Activated CD4-positive, alpha-beta T cell treated with anti-CD3 and anti-CD28 coated beads, Interleukin-10, Interleukin-2, amounts not matched to agents 100 ng/mL and 50 ng/mL, durations not matched to agents 16 hours and 8 hours (primary cell): Measurements from ENCODE around the gene PCDH9.

ENCODE experiments used
- DNase-seq: peaks from one replicate; pipeline ENCODE4 v3.0.0-alpha.2; 2020

Gene PCDH9

DNA sequence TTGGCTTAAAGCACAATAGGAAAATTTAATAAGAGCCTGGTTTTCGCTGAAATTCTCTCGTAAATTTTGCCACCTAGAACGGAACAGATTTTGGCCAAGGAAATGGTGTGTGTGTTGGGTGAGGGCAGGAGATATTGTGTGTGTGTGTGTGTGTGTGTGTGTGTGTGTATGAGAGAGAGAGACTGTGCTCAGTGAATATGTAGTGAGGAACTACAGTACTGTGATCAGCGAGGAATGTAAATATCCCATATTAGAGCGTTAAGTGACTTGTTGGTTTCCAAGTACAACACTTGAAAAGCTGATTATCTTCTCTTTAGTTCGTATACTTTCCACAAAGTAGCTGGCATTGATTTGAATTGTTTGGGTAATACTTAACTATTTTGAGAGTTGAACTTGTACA is 738.9 kb downstream of the PCDH9 start:
- DNase-seq, result no peak

DNA sequence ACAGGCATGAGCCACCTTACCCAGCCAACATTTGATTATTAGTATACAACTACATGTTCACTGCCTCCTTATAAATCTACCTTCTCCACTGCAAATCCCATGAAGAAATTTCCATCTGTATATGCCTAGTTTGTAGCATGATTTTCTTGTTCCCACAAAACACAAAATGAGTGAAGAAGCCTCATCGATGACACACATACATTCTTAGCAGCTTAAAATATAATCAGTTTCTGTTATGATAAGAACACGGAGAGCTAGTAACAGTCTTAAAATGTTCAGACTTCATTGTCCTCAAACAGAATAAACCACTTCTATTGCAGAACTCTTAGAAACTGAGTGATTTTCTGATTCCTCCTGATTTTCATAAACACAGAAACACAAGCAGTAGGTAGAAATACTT is 740.5 kb downstream of the PCDH9 start:
- no peak for DNase-seq

DNA sequence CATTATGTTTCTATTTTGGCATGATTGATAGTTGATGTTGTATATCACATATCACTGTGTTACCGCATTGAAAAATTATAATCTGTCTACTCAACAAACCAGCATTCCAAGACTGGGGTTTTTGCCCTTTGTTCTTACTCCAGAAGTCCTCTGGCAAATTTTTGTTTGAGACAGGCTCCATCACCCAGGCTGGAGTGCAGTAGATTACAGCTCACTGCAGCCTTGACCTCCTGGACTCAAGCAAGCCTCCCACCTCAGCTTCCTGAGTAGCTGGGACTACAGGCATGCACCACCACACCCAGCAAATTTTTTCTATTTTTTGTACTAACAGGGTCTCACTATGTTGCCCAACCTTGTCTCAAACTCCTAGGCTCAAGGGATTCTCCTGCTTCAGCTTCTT is 741.0 kb downstream of the PCDH9 start:
- no peak for DNase-seq

DNA sequence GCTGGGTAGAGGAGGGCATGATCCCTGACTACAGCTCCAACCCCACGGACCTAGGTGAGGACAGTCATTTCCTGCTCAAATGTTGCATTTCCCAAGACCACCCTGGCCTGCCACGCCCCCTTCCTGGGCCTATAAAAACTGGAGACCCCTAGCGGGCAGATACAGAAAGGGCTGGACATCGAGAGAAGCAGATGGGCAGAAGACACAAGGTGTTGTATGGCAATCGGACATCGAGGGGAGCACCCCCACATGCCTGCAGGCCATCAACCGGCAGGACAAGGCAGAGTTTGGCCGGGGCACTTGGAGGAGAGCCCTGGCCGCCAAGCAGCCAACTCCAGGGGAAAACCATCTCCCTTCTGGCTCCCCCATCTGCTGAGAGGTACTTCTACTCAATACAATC is 746.4 kb downstream of the PCDH9 start:
- DNase-seq, result no peak

DNA sequence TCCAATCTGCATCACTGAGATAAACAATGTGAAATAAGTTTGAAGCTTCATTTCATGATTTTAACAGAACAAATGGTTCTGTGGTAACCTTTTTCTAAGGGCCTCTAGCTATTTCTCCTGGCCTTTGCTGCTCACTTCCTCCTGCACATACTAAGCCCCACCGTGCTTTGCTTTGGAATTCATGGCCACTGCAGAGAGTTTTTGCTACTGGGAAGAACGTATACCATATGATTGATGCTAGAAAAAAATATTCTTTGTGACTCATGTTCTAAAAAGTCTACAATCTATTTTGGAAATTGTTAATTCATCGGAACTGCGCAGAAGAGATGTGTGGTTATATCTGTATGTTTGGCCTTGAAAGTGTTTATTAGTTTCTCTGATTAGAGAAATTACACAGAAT is 747.3 kb downstream of the PCDH9 start:
- DNase-seq, result no peak

DNA sequence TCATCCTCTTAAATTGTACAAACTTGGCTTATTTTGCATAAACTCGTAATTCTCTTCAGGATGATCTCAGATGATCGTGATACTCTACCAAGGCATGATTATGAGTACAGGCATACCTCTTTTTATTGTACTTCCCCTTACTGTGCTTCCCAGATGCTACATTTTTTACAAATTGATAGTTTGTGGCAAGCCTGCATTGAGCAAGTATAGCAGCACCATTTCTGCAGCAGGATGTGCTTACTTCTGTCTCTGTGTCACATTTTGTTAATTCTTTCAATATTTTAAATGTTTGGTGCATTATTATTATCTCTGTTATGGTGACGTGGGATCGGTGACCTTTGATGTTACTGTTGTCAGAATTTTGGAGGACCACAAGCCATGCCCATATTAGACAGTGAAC is 752.3 kb downstream of the PCDH9 start:
- DNase-seq, result no peak

DNA sequence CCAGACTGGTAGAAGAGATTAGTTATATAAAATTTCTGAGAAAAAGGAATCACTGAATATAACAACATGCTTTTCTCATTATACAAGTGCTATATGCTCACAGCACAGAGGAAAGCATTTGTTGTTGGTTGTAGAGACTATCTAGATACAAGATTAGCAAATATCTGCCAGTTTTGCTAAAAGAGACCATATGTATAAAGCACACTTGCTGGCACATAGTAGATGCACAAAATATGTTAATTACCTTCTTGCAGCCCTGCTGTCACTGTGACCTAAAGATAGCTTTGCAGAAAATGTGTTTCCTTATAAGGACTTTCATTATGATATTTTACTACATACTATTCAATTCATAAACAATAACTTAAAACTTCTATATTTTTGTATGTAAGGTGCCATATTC is 755.1 kb downstream of the PCDH9 start:
- no peak for DNase-seq

DNA sequence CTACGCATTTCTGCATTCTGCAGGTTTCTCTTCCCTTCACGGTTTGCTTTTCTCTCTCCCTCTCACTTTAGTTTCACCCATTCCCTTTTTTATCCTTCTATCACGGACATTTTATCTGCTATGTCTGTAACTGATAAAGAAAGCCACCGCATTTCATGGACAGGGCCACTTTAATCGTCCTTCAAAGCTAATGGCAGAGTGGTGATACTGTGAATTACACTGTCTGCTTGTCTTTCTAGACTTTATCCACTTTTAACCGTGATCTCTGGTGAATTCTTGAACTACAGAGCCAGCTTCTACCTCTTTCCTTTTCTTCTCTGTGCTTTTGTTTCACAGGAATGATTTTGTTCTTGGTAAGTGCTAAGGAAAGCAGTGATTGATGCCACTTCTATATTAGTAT is 760.4 kb downstream of the PCDH9 start:
- DNase-seq, result no peak

DNA sequence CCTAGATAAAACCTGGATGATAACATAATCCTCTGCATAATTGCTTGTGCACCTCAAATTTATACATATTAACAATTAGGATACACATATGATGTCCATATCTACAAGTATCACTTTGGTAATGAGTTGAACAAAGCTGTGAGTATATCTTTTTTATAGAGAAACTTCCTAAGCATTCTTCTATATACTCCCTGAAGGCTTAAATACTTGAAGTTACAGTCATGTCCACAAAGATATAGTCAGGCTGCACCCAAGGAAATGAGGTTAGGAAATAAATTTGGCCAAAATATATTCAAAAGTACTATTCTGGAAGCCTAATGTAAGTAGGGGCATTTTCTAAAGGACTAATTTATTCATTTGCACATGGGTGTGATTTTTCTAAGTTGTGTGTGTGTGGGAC is 761.5 kb downstream of the PCDH9 start:
- no peak for DNase-seq

DNA sequence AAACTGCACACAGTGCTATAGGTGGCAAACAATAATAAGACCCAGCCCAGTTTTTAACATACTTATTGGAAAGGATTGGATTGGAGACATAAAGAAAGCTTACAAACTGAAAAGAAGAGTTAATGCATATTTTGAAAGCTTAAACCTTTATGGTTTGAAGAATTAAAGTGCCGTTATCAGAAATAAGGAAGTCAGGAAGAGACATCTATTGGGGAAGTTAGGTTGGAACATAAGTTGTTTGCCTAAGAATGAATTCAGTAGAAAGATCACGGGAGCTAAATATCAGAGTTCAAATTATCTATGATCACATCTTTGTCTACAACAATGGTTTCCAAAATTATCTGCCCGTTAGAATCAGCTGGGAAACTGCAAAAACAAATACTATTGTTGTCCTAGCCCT is 767.9 kb downstream of the PCDH9 start:
- DNase-seq, result no peak

DNA sequence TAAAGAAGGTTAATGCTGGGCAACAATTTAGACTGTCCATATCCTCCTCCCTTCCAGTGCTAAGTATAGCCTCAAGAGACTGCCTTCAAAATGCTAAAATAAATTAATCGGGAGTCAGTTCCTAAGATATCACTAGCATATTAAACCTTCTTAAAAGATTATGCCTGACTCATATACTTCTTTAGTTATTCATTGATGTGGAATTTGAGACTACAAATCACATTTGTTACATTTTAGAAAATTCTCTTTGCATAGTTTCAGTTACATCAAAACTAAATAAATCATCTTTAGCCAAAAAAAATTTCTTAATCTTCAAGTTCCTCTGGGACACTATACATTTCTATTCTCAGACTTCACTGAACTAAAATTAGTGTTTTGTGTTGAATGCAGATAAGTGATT is 769.1 kb downstream of the PCDH9 start:
- DNase-seq, result no peak

DNA sequence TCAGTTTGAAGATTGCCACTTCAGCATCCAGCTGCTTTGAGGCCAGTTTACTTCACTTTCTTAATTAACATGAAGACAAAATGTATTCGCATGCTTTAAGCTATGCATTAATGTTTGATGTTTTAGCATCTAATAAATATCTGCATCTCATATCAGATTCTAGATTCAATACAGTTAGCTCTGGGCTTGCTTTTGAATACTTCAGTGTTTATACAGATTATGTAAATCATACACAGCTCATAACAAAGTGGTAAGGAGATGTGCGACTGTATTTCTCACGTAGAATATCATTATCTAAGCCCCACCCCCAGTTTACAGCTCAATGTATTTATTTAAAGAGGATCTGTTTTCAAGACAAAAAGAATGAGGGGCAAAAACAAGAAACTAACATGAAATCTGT is 770.5 kb downstream of the PCDH9 start:
- DNase-seq, result no peak

DNA sequence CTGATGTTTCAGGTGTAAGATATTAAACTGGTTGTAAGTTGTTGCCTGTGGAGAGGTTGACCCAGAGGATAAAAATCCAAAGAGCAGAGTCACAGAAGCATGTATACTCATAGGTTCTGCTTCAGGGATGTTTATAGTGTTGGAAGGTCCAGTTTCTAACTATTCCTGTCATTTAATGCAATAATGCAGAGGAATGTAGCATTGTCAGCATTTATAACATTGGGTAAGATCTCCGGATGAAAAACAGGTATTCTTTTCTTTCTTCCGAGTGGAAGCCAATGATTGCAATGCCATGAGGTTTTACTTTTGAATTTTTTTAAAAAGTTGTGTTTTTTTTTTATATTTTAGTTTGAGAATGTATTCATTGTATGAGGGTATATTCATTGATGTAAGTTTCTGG is 771.0 kb downstream of the PCDH9 start:
- no peak for DNase-seq

DNA sequence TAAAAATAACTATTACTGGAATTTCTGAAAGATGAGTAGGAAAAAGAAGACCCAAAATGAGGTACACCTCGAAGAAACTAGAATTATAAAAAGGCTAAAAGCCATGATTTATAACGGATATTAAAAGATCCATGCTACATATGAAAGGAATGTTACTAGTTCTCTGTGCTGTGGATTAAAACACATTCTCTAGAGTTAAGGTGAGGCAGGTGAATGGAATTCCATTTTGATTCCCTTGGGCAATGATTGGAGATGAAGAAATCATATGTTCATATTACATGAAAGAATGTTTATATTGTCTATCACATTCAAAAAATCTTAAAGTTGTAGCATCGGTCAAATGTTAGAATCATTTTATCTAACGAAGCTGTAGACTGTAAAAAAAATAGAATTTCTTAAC is 783.7 kb downstream of the PCDH9 start:
- DNase-seq, result no peak

DNA sequence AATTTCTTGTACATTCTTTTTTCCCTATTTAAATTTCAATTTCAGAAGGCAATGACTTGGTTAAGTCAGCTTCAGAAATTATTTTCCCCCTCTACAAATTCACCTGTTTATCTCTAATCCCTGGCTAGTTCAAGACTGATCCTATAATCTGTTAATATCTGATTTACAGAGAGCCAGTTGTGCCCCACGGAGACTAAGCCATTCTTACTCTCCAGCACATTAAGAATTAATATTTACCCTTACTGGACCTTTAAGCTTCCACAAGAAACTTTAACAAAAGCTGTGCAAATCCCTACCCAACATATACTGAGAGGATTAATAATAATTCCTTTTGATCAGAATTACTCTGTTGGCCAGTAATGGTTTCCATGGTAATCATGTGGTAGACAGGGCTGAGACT is 786.2 kb downstream of the PCDH9 start:
- DNase-seq, result no peak

DNA sequence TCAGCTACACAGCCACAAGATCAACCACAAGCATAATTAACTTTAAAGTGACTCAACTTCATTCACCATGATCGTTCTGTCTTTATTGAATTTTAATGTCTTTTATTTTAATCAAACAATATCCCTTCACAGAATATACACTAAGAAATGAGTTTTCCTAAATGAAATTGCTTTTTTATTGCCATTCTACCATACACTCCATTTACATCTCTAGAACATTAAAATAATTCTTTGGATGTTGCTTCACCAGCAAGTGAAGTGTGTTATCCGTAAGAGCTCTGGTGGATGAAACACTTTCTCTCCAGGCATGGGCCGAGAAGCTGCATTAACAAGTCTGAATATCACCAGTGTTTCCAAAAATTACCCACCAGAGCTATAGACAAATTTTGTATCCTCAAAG is 789.2 kb downstream of the PCDH9 start:
- DNase-seq, result no peak

DNA sequence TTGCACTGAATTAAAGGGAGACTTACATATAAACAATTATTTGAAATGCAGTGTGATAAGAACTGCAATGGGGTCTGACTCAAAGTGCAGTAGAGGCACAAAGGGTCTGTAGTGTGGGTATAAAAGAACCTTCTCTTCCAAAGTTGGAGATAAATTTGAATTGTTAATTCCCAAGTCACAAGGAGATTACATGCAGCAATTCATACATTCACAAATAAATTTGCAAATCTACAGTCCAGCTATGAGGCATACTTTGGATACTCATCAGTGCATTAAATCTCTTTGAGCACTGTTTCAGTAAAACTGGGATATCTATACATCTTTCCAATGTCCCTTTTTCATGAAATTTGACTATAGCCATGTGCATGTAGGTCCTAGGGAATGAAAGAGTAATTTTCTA is 799.4 kb downstream of the PCDH9 start:
- DNase-seq, result no peak

DNA sequence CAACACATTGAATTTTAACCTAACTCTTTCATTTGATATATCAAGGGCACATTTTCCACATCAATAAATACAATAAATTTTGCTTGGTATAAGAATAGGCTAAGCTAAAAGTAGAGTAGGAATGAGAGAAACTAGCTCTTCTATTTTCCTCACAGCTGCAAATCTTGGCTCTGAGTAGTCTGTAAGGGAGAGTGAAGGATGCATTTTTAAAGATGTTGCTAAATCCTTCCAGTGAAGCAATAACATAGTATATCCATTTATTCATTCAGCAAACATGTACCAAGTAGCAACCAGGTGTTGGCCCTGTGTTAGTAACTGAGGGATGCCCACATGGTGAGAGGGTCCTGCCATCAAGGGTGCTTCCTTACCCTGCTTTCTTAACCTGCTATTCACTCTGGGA is 799.9 kb downstream of the PCDH9 start:
- no peak for DNase-seq

DNA sequence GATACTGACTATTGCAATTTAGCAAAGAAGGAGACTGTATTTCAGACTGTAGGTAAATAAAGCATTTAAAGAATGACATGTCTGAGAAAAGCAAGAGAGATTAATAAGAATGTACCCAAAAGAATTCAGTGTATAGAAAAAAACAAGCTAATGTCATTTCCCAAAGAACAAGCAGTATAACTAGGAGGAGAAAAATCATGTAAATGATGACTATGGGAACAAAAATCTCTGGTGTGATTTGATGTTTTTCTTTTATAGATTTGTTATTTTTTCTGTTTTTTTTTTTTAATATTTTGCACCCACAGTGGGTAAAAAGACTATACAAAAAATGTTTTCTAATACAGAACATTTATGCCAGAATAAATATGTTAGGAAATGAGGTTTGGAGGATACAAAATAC is 801.0 kb downstream of the PCDH9 start:
- no peak for DNase-seq

DNA sequence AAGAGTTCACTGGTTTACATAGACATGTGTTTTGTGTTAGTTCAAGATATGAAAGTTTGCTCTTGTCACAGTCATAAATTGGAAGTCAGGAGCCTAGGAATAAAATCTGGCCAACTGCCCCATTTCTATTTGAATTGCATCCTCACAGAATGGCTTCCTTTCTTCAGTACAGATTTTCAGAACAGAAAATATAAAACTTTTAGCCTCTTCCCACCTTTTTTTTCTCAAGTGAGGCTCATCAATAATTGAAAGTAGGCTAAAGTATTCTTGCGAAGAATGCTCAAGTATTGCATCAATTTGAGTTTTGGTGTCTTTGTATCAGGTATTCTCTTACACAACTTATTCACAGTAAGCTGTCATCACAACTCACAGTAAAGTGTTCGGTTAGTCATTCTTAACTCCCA is 802.7 kb downstream of the PCDH9 start:
- no peak for DNase-seq

DNA sequence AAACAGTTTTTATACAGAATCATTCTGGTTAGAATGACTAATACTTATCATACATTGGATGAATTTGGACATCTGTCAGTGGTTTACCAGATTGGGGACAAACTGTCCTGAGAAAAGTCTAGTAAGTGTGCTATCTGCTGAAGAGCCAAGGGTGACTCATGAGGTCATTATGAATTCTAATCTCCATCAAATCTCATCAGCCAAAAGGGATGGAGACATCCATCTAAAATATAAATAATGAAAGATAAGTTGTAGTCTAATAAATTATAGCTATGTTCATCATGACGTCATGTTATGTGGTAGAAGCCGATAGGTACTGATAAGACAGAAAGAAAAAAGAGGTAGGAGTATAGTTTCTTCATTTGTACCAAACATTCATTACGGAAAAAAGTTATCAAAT is 804.4 kb downstream of the PCDH9 start:
- DNase-seq, result no peak

DNA sequence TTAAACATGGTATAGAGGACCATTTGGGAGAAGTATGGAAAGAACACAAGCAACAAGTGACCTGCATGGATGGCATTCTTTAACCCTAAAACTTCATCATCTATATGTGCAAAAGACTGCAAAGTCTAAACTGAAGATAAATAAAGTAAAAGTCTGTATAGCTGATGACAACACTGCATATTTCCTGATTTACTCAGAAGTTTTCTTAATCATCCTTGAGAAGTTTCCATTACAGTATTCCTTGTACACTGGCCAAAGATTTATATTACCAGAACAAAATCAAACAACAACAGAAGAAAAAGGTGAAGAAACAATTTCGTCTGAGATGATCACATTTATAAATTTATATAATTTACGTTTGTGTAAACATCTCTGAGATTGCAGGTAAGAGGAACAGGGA is 805.7 kb downstream of the PCDH9 start:
- no peak for DNase-seq

DNA sequence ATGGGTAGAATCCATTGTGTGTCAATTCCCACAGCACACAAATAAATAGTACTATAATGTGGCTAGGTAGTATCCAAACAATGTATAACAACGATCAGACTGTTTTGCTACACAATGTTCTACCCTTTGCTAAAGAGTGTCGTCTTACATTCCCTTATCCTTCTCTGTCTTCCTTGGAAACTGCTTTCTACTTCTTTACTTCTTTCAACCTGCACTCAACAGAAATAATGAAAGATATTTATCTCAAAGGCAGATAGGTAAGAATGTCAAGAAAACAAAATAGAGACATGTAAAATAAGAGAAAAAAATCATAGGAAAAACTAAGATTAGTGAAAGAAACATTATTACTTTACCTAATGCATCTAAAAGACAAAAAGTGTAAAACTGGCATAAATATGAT is 814.7 kb downstream of the PCDH9 start:
- DNase-seq, result no peak

DNA sequence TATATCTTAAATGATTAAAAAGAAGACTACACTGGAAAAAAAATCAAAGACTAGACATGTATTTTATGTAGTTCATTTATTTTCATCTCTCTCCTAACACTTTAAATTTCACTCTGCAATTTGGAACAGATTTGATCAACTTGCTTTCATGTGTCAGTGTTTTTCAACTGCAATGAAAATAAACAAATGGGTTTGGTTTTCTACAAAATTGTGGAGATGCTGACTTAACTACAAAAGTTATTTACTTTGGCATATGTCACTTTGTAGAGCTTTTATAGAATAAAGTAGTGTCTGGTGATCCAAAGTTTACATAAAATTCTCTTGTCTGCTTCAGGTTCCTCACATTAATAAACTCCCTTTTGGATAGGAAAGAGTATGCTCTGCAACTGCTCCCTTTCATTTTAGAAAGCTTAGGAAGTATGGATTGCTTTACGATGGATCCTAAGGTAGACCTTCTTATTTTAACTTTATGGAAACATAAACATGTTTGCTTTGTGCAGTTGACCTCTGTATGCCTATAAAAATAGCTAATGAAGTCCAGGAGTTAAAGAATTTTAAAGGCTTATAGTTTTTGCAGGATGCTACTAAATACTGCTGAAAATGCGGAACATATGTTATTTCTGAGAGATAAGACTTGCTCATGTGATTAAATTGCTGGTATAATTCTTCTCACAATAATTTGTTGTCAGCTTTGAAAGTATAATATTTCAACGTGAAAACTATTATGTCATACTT is 815.9 kb downstream of the PCDH9 start:
- DNase-seq, result no peak

DNA sequence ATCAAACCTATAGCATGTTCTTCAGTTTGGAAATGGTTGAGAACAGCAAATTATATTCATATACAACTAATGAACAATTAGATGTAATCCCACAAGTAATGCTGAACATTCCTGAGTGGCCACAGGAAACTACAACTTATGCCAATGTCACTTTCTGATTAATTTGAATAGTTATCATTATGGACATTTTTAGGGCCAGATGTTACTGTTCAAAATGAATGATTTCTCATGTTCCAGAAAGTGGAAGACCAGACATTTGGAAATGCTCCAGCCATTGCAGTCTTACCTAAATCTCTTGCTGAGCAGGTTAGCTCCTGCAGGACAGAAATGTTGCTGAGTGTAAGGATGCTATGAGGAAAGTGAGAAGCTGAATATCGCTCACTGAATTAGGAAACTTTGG is 819.8 kb downstream of the PCDH9 start:
- no peak for DNase-seq

DNA sequence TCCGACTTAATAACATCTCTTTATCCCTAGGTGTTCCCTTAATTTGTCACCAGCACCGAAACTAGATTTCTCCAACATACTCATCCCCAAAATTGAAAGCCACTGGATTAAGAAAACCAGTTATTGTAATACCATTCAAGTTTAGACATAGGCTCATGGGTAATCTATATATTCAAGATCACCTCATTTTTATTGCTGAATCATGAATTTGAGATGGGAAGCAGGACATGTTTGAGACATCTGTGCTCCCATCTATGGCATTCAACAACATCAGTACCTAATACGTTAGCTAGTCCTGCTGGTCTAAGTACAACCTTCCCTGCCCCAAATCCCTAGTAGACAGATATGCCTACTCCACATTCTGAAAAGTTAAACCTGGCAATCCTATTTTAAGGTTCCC is 820.6 kb downstream of the PCDH9 start:
- DNase-seq, result no peak
